ENCODE measurements around the gene VSTM2B.
"Not testable (repeated sequence)": the region's sequence is repeated elsewhere in the genome, so short reads cannot be mapped to it uniquely, and the experiment has no call there.

The VSTM2B gene

DNA sequence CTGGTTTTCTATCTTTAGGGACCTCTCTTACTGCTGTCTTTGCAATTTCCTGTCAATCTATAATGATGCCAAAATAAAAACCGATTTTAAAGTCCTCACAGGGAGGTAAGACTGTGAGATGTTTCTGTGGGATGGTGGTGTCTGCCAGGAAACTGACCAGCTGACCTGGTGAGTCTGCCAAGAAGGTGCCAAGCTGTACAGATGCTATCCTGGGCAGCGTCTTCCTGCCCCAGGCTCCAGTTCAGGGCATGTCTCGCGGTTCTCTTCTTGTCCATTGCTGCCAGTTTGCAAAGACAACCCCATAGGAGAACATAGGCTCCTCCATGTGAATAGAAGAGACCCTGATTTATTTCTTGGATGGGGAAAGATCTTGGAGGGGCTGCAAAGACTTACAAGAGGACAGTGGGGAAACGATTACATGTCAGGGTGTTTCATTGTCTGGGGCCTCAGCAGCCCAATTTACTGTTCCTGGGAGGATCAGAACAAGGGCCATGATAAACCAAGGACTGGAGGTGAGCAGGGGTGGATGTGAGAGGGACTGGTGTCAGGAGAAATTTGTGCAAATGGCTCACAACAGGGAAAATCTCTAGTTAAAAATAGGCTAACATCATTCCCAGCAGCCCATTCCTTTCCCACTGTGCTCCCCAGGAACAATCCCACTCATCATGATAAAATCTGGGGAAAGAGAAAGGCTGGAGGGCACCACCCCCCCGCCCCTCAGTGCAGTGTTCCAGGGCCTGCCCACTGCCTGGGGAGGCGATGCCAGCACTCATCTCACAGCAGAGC is 42.7 kb upstream of the VSTM2B start:
- no peak overlapping the region for H3K27ac ChIP-seq
- no peak for TF ChIP-seq ZFX (IDR thresholded peaks at IDR 0.05)
- TF ChIP-seq, protein P1, sequence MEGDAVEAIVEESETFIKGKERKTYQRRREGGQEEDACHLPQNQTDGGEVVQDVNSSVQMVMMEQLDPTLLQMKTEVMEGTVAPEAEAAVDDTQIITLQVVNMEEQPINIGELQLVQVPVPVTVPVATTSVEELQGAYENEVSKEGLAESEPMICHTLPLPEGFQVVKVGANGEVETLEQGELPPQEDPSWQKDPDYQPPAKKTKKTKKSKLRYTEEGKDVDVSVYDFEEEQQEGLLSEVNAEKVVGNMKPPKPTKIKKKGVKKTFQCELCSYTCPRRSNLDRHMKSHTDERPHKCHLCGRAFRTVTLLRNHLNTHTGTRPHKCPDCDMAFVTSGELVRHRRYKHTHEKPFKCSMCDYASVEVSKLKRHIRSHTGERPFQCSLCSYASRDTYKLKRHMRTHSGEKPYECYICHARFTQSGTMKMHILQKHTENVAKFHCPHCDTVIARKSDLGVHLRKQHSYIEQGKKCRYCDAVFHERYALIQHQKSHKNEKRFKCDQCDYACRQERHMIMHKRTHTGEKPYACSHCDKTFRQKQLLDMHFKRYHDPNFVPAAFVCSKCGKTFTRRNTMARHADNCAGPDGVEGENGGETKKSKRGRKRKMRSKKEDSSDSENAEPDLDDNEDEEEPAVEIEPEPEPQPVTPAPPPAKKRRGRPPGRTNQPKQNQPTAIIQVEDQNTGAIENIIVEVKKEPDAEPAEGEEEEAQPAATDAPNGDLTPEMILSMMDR (conservative IDR thresholded peaks at IDR 0.05), result no peak

DNA sequence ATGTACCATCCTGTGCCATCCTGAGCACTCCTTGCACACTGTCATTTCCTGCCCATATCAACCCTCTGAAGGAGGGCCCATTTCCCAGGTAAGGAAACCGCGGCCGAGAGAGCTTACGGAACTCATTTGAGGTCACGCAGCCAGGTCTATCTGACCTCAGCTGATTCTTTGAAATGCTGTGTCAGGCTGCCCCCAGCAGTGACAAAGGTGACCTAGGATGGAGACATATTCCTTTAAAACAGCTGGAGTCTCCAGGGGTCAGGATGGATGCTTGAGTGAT is 42.2 kb upstream of the VSTM2B start:
- H3K27ac ChIP-seq, result no peak overlapping the region
- TF ChIP-seq, protein P1 (conservative IDR thresholded peaks at IDR 0.05), result no peak
- no peak for TF ChIP-seq ZFX (IDR thresholded peaks at IDR 0.05)

DNA sequence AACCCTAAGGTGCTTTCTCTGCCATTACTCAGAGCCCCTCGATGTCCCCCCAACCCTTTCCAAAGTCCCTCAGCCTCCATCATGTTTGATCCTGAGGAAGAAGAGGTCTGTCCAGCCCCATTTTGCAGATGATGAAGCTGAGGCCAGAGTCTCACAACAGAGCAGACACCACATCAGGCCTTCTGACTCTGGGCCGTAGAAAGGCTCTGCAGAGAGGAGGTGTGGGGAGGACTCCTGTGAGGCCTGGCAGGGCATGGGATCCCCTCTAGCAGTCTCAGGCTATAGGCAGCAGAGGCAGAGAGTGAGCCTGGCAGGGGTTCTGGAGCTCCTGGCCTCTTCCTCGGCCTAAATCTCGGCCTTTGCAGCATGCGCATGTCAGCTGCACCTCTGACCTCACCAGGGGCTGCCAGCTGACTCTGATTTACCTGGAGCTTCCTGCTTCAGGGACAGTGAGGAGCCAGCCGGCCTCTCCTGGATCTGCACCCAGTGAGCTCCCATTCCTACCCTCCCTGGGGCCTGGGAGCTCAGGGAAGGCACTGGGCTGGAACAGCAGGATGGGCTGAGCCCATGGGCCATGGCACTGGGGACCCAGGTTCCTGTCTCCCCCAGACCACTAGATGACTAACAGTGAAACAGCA is 41.7 kb upstream of the VSTM2B start:
- TF ChIP-seq, protein P1 (conservative IDR thresholded peaks at IDR 0.05), result no peak
- no peak for TF ChIP-seq ZFX (IDR thresholded peaks at IDR 0.05)
- no peak overlapping the region for H3K27ac ChIP-seq

DNA sequence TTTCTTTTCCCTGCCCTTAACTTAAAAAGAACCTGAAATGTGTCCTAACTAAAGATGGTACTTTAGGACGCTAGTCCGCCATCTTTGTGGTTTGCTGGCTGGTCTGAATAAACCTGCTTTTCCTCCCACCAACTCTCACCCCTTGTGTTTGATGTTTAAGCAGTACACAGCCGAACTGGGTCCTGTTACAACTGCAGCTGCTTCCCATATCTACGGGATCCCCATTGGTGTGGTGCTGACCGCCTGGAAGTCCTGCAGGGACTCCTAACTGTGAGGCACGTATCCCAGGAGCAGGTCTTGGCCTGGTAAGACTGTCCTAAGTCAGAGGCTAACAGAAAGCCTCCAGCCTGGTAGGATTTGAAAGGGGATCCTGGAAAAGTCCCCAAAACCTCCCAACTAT is 40.9 kb upstream of the VSTM2B start:
- H3K27ac ChIP-seq, result no peak overlapping the region
- TF ChIP-seq, protein P1 (conservative IDR thresholded peaks at IDR 0.05), result no peak
- TF ChIP-seq ZFX (IDR thresholded peaks at IDR 0.05), result no peak

DNA sequence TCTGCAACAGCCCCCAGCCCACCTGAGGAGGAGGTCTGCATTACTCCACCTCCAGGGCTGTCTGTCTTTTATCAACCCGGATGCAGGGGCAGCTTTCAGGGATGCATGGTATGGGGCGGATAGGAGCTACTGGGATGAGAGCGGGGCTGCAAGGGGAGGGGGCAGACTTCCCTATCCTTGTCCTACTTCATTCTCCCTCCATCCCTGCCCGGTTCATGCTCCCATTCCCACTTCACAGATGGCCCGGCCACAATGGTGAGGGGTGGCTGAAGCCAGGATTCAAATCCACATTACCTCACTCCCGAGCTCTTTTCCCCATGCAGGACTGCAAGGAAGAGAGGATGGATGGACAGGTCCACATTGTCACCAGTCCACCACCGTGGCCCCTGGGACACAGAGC is 40.5 kb upstream of the VSTM2B start:
- H3K27ac ChIP-seq, result no peak overlapping the region
- no peak for TF ChIP-seq ZFX (IDR thresholded peaks at IDR 0.05)
- TF ChIP-seq, protein P1 (conservative IDR thresholded peaks at IDR 0.05), result no peak

DNA sequence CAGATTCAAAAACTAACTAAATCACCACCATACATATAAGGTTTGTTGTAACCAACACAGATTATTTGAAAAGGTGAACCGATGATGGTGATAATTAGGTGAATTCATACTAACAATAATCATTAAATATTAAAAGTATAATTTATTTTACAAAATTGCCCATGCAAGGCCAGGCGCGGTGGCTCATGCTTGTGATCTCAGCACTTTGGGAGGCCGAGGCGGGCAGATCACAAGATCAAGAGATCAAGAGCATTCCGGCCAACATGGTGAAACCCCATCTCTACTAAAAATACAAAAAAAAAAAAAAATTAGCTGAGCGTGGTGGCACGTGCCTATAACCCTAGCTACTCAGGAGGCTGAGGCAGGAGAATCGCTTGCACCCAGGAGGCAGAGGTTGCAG is 38.8 kb upstream of the VSTM2B start:
- not testable (repeated sequence) for H3K27ac ChIP-seq

DNA sequence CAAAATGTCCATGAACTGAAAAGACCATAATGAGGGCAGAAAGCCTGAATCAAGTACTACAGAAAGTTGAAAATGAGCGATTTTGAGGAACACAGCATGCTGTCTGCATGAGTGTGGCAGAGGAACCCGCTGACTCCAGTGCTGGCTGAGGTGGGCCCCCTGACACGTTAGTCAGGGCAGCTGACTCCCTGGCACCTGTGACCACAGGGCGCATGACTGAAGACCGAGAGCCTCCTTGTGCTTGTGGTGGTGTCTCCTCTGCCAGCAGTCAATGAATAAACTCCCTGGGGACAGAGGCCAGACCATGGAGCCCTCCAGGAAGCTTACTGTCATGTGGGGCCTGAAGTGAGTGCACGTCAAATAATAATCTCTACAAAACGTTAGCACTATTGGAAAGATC is 38.4 kb upstream of the VSTM2B start:
- no peak overlapping the region for H3K27ac ChIP-seq
- TF ChIP-seq ZFX (IDR thresholded peaks at IDR 0.05), result no peak
- TF ChIP-seq, protein P1 (conservative IDR thresholded peaks at IDR 0.05), result no peak

DNA sequence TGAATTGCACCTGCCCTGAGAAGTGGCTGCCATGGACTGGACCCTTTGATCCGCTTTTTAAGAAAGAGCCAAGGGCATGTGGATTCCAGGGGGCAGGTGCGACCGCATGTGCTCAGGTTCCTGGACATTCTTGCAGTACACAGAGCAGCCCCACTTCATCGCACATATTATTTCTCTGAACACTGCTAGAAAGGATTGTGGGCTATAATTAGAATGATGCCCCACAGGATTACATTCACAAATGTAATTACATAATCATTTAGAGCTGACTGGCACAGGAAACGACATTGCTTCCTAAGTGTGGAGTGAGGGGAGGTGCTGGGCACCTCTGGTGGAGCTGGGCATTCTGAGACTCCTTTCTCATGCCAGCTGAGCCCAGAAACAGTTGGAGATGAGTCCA is 37.5 kb upstream of the VSTM2B start:
- no peak for TF ChIP-seq ZFX (IDR thresholded peaks at IDR 0.05)
- TF ChIP-seq, protein P1 (conservative IDR thresholded peaks at IDR 0.05), result no peak
- no peak overlapping the region for H3K27ac ChIP-seq

Measured in C4-2B (cell line).